Measurements from ENCODE around the gene PTPRK. TPM values are rescaled to one million over a fixed set of nuclear protein-coding genes. Genes with fewer than 3 reads are reported as not detected.

PTPRK gene
- total and polyA plus RNA-seq, 2 of the 8 experiments (the other 6 are each of a cell fraction or from before 2014, with no cell fraction given) = 11.4 to 47.3 TPM

DNA sequence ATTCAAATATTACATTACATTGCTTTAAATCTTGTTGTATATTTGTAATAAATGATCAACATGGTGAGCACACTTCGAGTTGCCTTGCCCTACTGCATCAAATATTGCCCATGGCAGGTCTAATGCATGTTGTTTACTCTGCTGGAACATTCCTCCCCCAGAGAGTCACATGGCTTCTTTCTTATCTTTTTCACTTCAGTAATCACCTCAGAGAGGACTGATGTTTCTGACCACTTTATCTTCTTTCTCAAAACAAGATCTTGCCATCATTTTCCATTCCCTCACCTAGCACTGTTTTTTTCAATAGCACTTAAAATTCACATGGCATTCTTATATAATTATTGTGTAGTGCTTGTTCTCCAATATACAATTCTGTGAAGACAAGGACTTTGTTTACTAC lies 376.1 kb downstream of the PTPRK start (continued):
- no peak for TF ChIP-seq CHD1 (IDR thresholded peaks at IDR 0.05; ENCODE audit: low read depth, low read length)
- no peak for TF ChIP-seq CHD2 (IDR thresholded peaks at IDR 0.05; ENCODE audit: low read length)
- TF ChIP-seq SRF (IDR thresholded peaks at IDR 0.05; ENCODE audit: low read depth, low read length) = no peak
- no peak for TF ChIP-seq GABPA (IDR thresholded peaks at IDR 0.05; ENCODE audit: borderline replicate concordance, insufficient read depth, low read length)
- TF ChIP-seq RNF2 (IDR thresholded peaks at IDR 0.05; ENCODE audit: borderline replicate concordance, low read depth, low read length, missing control alignments, poor library complexity, severe bottlenecking) = no peak
- TF ChIP-seq, protein P1, sequence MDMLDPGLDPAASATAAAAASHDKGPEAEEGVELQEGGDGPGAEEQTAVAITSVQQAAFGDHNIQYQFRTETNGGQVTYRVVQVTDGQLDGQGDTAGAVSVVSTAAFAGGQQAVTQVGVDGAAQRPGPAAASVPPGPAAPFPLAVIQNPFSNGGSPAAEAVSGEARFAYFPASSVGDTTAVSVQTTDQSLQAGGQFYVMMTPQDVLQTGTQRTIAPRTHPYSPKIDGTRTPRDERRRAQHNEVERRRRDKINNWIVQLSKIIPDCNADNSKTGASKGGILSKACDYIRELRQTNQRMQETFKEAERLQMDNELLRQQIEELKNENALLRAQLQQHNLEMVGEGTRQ (IDR thresholded peaks at IDR 0.05; ENCODE audit: low read length) = no peak
- no peak for TF ChIP-seq BRCA1 (IDR thresholded peaks at IDR 0.05; ENCODE audit: low read depth, low read length)
- no peak for TF ChIP-seq EP300 (IDR thresholded peaks at IDR 0.05; ENCODE audit: borderline replicate concordance in 1 of 2, low read depth in 2 of 2, low read length in 2 of 2)
